Endodermal cell (in vitro differentiated cells): ENCODE measurements around the gene CAMK1. TPM values are rescaled to one million over a fixed set of nuclear protein-coding genes. Genes with fewer than 3 reads are reported as not detected.
"Not testable (repeated sequence)": the region's sequence is repeated elsewhere in the genome, so short reads cannot be mapped to it uniquely, and the experiment has no call there.

Source experiments
- DNase-seq: peaks from one replicate; pipeline ENCODE4 v3.0.0-alpha.2; 2017
- H3K27ac ChIP-seq: 2 replicates; pipeline ENCODE4 v1.5.1; 2013; ENCODE audit warnings: mild to moderate bottlenecking, low read depth, low read length, moderate library complexity
- H3K27me3 ChIP-seq: 2 replicates; pipeline ENCODE4 v1.6.1; 2013; ENCODE audit warnings: mild to moderate bottlenecking, low read length, moderate library complexity; ENCODE audit not compliant: insufficient read depth, control insufficient read depth, poor library complexity, severe bottlenecking
- H3K36me3 ChIP-seq: 2 replicates; pipeline ENCODE4 v1.7.0; 2013; ENCODE audit warnings: mild to moderate bottlenecking, low read length, moderate library complexity; ENCODE audit not compliant: control insufficient read depth, insufficient read depth
- H3K4me1 ChIP-seq: one replicate; pipeline ENCODE4 v1.7.0; 2013; ENCODE audit warnings: low read length; ENCODE audit not compliant: control insufficient read depth, insufficient read depth
- H3K4me3 ChIP-seq: 2 replicates; pipeline ENCODE4 v1.5.1; 2013; ENCODE audit warnings: mild to moderate bottlenecking, low read length, moderate library complexity
- H3K9ac ChIP-seq: 2 replicates; pipeline ENCODE4 v1.6.1; 2013; ENCODE audit warnings: mild to moderate bottlenecking, low read length, moderate library complexity; ENCODE audit not compliant: poor library complexity, severe bottlenecking; ENCODE audit errors: extremely low read depth
- H3K9me3 ChIP-seq: 2 replicates; pipeline ENCODE4 v1.6.1; 2013; ENCODE audit warnings: mild to moderate bottlenecking, low read length, moderate library complexity; ENCODE audit not compliant: control insufficient read depth
- H3K27ac Mint-ChIP-seq: 2 replicates; pipeline ENCODE4 v1.8.0; 2020; ENCODE audit warnings: mixed read lengths
- H3K27me3 Mint-ChIP-seq: 2 replicates; pipeline ENCODE4 v1.8.0; 2021; ENCODE audit warnings: mild to moderate bottlenecking, mixed read lengths; ENCODE audit not compliant: insufficient read depth
- H3K36me3 Mint-ChIP-seq: 2 replicates; pipeline ENCODE4 v1.8.0; 2020; ENCODE audit warnings: low read depth, mixed read lengths
- H3K4me1 Mint-ChIP-seq: 2 replicates; pipeline ENCODE4 v1.8.0; 2020; ENCODE audit warnings: mixed read lengths
- H3K4me3 Mint-ChIP-seq: 2 replicates; pipeline ENCODE4 v1.8.0; 2020; ENCODE audit warnings: mild to moderate bottlenecking, moderate library complexity, mixed read lengths
- H3K9me3 Mint-ChIP-seq: 2 replicates; pipeline ENCODE4 v1.8.0; 2020; ENCODE audit warnings: mild to moderate bottlenecking, mixed read lengths
- CTCF ChIP-seq: fragments of 200-600 bp; sonication (generic); conservative IDR thresholded peaks from 2 replicates; pipeline ENCODE4 v1.5.0; 2021; ENCODE audit warnings: antibody characterized with exemption, mild to moderate bottlenecking
- WGBS, 2 experiments: methylation state at CpG; one replicate each; pipeline versions ENCODE4 v1.1.5 to v1.1.7; 2013; ENCODE audit warnings: missing lambda C conversion rate in 2 of 2, mixed read lengths in 1 of 2; ENCODE audit not compliant: insufficient coverage in 1 of 2, insufficient read length in 1 of 2; 5-methylcytosine and 5-hydroxymethylcytosine counted together
- total RNA-seq, 2 donors: library from RNA; stranded (reverse); fragmentation: NEBNext Ultra II Directional in 1 of 2; extraction: Animal tissue kit (Norgen Biotek cat#: 25700) in 1 of 2; gene quantifications; 2 replicates in 1 of 2; 3 replicates in 1 of 2; pipeline ENCODE4 v1.2.1, GENCODE V29; 2021

CAMK1 gene
- total RNA-seq, 2 donors from 2014 or later, result 10.1 to 13.3 TPM

- Histone ChIP-seq H3K27me3 (no peaks in the 10 kb centered on the region), H3K27ac (no peak overlapping the region), H3K36me3 (peaks cover 16% of the 10 kb centered on the region), H3K4me3 (no peak overlapping the region), H3K4me1 (no peaks in the 10 kb centered on the region), H3K9ac (no peak overlapping the region), H3K9me3 (no peaks in the 10 kb centered on the region)
- H3K36me3 Mint-ChIP-seq, result peaks cover 31% of the 10 kb centered on the region
- no peaks in the 10 kb centered on the region for H3K9me3 Mint-ChIP-seq
- H3K27ac Mint-ChIP-seq, result no peak overlapping the region
- H3K4me3 Mint-ChIP-seq, result no peak overlapping the region
- 96 to 97% methylated on average over 4 to 5 of the region's 5 CpGs for WGBS, 2 experiments
- no peaks in the 10 kb centered on the region for H3K27me3 Mint-ChIP-seq
- no peak for DNase-seq
- TF ChIP-seq CTCF, result no peak
- H3K4me1 Mint-ChIP-seq, result peaks cover 4% of the 10 kb centered on the region
These were observed 8.7 kb upstream of the CAMK1 start for GRCh38 chr3:9778143-9779074.

- Histone ChIP-seq H3K9ac (no peak overlapping the region), H3K27ac (no peak overlapping the region), H3K36me3 (peaks cover 11% of the 10 kb centered on the region), H3K4me3 (no peak overlapping the region), H3K4me1 (no peaks in the 10 kb centered on the region), H3K27me3 (no peaks in the 10 kb centered on the region), H3K9me3 (no peaks in the 10 kb centered on the region)
- H3K27me3 Mint-ChIP-seq, result peaks cover 1% of the 10 kb centered on the region
- no peak overlapping the region for H3K27ac Mint-ChIP-seq
- 100% methylated on average over 1 of the region's 1 CpG; no CpG with 5 or more reads in 1 of the 2 experiments for WGBS, 2 experiments
- no peak overlapping the region for H3K4me3 Mint-ChIP-seq
- no peak for DNase-seq
- peaks cover 4% of the 10 kb centered on the region for H3K4me1 Mint-ChIP-seq
- TF ChIP-seq CTCF, result no peak
- peaks cover 24% of the 10 kb centered on the region for H3K36me3 Mint-ChIP-seq
- H3K9me3 Mint-ChIP-seq, result no peaks in the 10 kb centered on the region
These were observed 7.9 kb upstream of the CAMK1 start for GRCh38 chr3:9777694-9778021.

GRCh38 chr3:9776896-9777693, 7.3 kb upstream of the CAMK1 start:
- no peaks in the 10 kb centered on the region for H3K9me3 Mint-ChIP-seq
- peaks cover 4% of the 10 kb centered on the region for H3K4me1 Mint-ChIP-seq
- H3K4me3 ChIP-seq, result no peak overlapping the region
- H3K4me3 Mint-ChIP-seq, result no peak overlapping the region
- peaks cover 9% of the 10 kb centered on the region for H3K36me3 ChIP-seq
- no peak overlapping the region for H3K9ac ChIP-seq
- TF ChIP-seq CTCF, result no peak
- peaks cover 20% of the 10 kb centered on the region for H3K36me3 Mint-ChIP-seq
- no peaks in the 10 kb centered on the region for H3K9me3 ChIP-seq
- 78 to 90% methylated on average over 4 to 5 of the region's 5 CpGs for WGBS, 2 experiments
- no peak for DNase-seq
- no peak overlapping the region for H3K27ac Mint-ChIP-seq
- peaks cover 7% of the 10 kb centered on the region for H3K27me3 Mint-ChIP-seq
- H3K27me3 ChIP-seq, result no peaks in the 10 kb centered on the region
- no peak overlapping the region for H3K27ac ChIP-seq
- H3K4me1 ChIP-seq, result no peaks in the 10 kb centered on the region

GRCh38 chr3:9771007-9771406, 1.3 kb upstream of the CAMK1 start:
- H3K36me3 ChIP-seq, H3K9ac ChIP-seq, H3K27ac ChIP-seq, H3K9me3 ChIP-seq, H3K4me1 ChIP-seq, DNase-seq, H3K36me3 Mint-ChIP-seq, H3K4me1 Mint-ChIP-seq, H3K27me3 ChIP-seq, H3K9me3 Mint-ChIP-seq, H3K27ac Mint-ChIP-seq, H3K4me3 ChIP-seq: not testable (repeated sequence)
- Mint-ChIP-seq H3K27me3 (peaks cover 38% of the 10 kb centered on the region), H3K4me3 (peak overlapping the region; percentile 58)
- WGBS, 2 experiments, result 89 to 100% methylated on average over 1 to 2 of the region's 2 CpGs
